Activated CD8-positive, alpha-beta memory T cell treated with anti-CD3 and anti-CD28 coated beads for 48 hours (primary cell): ENCODE measurements around the gene ETV7.

Experiments
- DNase-seq, 3 experiments: peaks; one replicate each; pipeline ENCODE4 v3.0.0-alpha.2; 2020; ENCODE audit warnings: low read depth in 2 of 3, low spot score in 2 of 3

Gene ETV7

GRCh38 chr6:36324715-36325114 lies 62.8 kb downstream of the ETV7 start:
- no peak for DNase-seq

GRCh38 chr6:36324191-36324590 lies 63.3 kb downstream of the ETV7 start:
- no peak for DNase-seq

- no peak for DNase-seq
These were observed 64.4 kb downstream of the ETV7 start for GRCh38 chr6:36323062-36323461.

- DNase-seq: no peak
These were observed 64.9 kb downstream of the ETV7 start for GRCh38 chr6:36322591-36322990.

- DNase-seq: no peak
These were observed 67.0 kb downstream of the ETV7 start for GRCh38 chr6:36320475-36320874.

- DNase-seq: no peak
These were observed 67.6 kb downstream of the ETV7 start for GRCh38 chr6:36319821-36320220.

- no peak for DNase-seq
These were observed 68.1 kb downstream of the ETV7 start for GRCh38 chr6:36319436-36319762.

- no peak for DNase-seq
These were observed 68.6 kb downstream of the ETV7 start for GRCh38 chr6:36318690-36319435.

- DNase-seq: no peak
These were observed 69.8 kb downstream of the ETV7 start for GRCh38 chr6:36317623-36318022.
